GM18861 (cell line): ENCODE results near the gene C5AR2.
"Not testable (repeated sequence)": the region's sequence is repeated elsewhere in the genome, so short reads cannot be mapped to it uniquely, and the experiment has no call there.

Experiments used
- ATAC-seq: cut with Tn5 transposase; IDR thresholded peaks from one replicate; pipeline ENCODE4 v1.9.1; 2021; ENCODE audit not compliant: unreplicated experiment

The C5AR2 gene

DNA sequence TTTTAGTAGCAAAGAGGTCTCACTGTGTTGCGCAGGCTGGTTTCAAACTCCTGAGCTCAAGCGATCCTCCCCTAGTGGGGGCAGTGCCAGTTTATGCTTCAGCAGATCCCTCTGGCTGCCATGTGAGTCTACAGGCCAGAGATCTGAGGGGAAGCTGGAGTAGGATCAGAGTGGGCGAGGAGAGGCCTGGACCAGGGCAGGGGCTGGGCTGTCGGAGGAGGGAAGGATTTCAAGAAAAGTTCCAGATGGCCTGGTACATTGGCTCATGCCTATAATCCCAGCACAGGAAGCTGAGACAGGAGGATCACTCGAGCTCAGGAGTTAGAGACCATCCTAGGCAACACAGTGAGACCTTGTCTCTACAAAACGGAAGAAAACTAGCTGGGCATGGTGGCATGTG, 27.0 kb downstream of the C5AR2 start:
- ATAC-seq, result no peak

DNA sequence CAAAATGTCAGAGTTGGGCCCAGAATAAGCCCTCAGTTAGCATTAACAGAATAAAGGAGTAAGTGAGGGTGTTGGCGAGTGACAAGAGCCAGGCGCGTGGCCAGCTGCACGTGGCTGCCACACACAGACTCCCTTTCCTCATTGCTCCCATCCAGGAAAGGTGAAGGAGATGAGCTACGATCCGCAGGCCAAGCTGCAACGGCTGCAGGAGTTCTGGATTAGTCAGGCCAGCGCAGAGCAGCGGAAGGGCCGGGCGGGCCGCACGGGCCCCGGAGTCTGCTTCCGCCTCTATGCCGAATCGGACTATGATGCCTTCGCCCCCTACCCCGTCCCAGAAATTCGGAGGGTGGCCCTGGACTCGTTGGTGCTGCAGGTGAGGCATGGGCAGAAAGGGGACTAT, 30.3 kb downstream of the C5AR2 start:
- ATAC-seq, result no peak

DNA sequence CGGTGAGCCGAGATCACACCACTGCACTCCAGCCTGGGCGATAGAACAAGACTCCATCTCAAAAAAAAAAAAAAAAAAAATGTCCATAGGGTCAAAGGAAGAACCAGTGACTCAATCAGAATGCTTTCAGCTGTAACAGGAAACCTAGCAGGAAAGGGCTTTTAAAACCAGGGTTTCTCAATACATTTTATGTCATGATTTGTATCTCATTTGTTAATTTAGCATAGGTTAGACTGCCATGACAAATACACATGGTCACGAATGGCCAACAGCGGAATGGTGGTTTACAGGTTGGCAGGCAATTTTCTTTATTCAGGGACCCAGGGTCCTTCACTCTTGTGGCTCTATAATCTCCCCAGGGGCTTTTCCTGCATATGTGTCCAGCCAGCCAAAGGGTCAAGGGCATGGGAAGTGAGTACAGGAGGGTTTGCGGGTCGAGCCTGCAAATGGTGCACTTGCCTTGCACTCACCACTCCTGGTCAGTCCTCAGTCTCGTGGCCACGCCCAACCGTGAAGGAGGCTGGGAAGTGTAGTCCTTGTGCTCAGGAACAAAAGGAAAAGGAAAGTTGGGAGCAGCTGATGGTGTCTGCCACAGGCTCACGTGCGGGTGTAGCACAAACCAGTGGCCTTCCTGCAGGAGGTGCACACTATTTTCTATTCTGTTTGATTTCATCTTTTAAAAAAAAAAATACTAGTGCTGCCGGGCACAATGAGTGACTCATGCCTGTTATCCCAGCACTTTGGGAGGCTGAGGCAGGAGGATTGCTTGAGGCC, 32.0 kb downstream of the C5AR2 start:
- ATAC-seq, result no peak

DNA sequence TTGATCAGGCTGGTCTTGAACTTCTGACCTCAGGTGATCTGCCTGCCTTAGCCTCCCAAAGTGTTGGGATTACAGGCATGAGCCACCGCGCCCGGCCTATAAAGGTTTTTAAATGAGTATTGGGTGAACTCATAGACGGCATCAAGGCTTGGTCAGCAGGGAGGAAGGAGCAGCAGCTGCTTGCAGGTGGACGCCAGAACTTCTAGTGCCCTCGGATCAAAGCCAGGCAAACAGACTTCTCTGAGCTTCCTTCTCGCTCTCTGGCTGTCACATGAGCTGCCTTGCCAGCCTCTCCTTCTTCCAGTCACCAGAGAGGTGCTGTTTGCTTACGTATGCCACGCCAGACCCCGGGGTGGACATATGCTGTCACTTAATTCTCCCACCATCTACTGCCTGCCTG, 33.5 kb downstream of the C5AR2 start:
- not testable (repeated sequence) for ATAC-seq

DNA sequence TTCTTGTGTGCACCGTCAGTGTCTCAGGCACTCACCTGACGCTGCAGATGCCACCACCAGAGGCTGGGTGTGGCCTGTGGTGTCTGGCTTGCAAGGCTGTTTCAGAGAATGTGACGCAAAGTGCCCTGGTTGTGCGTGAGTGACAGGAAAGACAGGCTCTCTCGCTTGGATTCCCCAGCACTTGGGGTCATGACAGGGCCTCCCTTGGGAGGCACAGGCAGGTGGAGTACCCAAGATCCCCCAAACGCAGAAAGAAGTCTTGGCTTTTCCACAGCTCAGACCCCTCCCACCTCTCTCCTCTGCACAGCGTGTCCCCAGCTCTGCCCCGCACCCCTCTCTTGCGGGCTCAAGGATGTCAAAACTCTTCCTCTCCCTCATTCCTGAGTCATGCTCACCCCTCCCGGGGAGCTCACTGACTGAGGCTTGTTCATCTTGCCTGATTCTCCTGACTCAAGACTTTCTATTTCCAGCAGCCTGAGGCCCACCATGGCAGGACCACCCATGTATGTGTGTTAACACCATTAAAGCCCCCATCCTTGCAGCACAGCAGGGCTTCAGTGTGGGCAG, 38.2 kb downstream of the C5AR2 start:
- ATAC-seq, result no peak

DNA sequence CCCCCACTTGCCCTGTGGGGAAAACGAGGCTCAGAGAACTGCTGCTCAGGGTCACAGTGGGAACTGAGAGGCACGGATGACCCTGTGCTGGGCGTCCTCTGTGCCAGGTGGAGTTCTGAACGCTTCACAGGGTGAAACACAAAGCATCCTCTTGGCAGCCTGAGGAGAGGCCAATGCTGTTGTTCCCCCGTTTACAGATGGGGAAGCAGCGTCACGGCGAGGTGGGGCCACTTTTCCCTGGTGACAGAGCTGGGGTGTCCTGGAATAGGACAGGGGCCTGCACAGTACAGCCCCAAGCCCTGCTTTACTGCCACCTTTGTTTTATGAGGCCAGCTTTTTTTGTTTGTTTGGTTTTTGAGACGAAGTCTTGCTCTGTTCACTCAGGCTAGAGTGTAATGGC, 39.3 kb downstream of the C5AR2 start:
- ATAC-seq, result no peak

DNA sequence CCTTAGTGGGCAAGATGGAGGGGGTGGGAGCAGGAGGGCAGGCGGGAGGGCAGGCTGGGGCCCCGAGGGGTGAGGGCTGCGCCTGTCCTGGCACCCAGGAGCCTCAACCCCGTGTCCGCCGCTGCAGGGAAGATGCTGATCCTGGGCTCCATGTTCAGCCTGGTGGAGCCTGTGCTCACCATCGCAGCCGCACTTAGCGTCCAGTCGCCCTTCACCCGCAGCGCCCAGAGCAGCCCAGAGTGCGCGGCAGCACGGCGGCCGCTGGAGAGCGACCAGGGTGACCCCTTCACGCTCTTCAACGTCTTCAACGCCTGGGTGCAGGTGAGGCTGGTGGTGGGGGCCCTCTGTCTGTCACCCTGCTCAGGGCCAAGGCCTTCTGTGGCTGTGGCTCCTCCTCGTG, 40.6 kb downstream of the C5AR2 start:
- ATAC-seq, result no peak

DNA sequence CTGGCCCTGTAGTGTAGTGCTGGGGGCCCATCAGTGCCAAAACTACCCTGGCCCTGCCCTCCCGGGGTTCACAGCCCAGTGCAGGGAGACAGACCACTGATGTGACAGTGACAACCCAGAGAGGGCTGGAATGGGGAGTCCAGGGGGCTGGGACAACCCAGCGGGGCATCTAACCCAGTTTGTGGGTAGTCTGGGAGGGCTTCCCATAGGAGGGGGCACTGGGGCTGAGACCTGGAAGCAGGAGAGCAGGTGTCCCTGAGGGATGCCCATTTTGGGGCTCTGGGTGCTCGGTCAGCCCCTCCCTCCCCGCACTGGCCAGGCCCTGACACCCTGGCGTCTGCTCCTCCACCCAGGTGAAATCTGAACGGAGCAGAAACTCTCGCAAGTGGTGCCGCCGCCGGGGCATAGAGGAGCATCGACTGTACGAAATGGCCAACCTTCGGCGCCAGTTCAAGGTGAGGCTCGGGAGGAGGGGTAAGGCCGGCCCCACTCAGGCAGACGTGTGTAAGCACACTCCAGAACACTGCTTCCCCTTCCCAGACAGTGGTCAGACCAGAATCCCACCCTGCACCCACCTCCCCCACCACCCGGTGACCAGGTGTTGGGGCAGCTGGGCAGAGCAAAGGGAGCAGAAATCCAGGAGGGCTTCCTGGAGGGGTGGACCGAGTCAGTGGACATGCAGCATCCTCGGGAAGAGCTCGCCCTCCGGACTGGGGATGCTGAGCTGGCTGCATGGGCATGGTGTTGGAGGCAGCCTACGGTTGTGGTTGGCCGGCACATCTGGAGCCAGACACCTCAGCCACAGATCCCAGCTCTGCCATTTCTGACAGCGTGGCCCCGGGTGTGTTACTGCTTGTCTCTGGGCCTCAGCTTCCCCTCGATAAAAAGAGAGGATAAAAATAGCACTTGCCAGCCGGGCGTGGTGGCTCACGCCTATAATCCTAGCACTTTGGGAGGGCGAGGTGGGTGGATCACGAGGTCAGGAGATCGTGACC, 41.6 kb downstream of the C5AR2 start:
- no peak for ATAC-seq

DNA sequence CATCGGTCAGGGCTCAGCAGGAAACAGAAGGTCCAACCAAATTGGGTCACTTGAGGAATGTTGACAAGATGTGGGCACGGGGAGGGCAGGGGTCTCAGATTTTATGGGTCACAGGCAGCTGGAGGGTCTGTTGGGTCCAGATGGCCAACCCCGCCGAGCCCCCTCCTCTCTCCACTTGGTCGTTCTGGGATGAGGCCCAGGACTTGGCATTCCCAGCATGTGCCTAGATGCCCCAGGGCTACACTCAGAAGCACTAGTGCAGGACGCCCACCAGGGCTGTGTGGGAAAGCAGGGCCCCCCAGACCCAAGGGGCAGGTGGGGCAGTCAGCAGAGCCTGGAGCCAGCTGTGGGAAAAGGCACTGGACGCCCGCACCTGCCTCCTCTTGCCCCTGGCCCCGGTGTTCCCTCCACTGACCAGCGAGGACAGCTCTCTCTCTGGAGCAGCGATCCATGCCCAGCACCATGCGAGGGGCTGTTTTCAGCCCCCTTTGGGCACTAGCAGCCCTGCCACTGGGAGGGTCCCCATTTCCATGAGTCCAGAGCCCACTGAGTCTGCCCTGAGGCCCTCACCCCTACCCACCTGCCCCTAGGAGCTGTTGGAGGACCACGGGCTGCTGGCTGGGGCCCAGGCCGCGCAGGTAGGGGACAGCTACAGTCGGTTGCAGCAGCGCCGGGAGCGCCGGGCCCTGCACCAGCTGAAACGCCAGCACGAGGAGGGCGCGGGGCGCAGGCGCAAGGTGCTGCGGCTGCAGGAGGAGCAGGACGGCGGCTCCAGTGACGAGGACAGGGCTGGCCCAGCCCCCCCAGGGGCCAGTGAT, 43.1 kb downstream of the C5AR2 start:
- no peak for ATAC-seq

DNA sequence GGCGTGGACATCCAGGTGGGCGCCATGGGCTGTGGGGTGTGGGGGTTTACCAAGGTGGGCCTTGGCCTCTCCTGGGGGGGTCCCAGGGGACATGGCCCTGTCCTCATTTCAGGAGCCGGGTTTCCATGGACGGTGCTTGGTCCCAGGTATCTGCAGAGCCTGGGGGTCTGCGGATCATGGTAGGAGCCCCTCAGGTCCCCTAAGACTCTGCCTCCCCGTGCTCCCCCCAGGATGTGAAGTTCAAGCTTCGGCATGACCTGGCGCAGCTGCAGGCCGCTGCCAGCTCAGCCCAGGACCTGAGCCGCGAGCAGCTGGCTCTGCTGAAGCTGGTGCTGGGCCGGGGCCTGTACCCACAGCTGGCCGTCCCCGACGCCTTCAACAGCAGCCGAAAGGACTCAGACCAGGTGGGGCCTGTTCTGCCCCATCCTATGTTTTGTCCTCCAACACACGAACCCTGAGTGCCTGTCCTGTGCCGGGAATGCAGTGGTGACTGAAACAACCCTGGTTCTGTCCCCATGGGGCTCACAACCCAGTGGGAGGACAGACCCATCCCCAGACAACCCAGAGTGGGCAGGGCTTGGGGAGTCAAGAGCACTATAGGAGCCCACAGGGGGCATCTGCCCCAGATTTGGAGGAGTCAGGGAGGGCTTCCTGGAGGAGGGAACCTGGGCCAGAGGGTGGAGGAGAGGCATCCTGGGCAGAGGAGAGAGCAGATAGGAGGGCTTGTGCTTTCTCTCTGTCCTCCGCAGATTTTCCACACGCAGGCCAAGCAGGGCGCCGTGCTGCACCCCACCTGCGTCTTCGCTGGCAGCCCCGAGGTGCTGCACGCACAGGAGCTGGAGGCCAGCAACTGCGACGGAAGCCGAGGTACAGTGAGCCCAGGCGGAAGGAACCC, 44.0 kb downstream of the C5AR2 start:
- no peak for ATAC-seq

DNA sequence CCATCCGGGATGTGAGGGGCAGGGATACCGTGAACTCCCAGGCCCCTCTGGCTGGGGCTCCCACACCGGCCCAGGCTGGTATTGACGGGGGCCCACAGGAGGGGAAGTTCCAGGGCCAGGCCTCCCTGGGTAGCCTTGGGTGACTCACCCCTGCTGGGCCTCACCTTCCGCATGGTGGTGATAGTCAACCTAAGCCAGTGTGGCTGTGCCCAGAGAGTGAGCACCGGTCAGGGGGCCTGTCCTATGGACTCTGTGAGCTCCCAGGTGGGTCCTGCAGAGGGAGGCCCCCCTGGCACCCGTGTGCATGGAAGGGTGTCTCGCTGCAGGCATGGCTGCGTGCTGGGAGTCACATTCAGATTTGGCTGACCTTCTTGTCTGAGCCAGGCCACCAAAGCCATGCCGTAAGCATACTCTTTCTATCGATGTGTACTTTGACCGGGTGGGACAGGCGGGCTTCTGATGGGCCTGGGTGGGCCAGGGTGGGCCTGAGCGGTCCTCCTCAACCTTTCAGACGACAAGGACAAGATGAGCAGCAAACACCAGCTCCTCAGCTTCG, 44.7 kb downstream of the C5AR2 start:
- no peak for ATAC-seq

DNA sequence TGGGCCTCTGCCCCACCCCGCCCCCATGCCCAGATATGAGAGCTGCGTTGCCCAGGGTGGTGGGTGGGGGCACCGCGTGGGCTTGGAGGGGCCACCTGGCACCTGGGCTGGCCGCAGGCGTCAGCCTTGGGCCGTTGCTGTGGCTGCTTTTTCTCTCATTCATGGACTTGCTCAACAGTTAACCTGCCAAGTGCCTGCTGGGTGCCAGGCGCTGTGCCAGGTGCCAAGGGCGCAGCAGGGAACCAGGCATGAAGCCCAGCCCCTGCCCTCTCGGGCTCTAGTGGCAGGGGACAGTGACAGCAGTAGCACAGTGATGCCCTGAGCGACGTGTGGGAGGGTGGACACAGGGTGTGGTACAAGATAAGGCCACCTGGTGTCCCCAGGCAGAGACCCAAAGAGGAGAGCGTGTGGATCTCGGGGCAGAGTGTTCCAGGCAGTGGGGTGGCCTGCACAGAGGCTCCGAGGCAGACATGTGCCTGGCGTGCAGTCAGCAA, 45.3 kb downstream of the C5AR2 start:
- no peak for ATAC-seq

DNA sequence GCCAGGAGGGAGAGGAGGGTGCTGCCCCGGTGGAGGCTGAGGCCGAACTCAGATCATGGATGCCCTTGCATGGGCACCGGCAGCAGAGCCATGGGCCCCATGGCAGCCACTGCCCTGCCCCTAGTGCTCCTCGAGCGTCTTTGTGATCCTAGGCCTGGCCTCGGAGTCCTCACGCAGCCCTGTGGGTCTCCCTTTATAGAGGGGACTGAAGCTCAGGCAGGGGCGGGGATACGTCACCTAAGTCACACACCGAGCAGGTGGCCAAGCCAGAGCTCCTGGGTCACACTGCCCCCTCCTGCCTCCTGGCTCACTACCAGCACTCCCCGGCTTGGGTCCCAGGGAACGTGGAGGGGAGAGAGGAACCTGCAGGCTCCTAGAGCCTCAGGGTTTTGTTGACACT, 45.8 kb downstream of the C5AR2 start:
- ATAC-seq, result no peak

DNA sequence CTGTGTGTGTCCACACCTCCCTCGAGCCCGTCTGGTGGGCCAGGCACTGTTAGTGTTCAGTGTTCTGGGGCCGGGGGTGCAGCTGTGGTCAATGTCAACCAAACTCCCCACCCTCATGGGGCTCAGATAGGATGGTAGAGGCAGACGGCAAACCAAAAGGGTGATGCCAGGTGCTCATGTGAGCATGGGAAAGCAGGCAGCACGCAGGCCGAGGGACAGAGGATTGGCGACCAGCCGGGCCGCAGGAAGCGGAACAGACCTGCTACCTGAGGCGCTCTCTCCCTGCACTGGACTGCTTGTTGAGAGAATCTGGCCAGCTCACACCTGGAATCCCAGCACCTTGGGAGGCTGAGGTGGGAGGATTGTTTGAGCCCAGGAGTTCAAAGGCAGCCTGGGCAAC, 46.3 kb downstream of the C5AR2 start:
- ATAC-seq, result no peak

DNA sequence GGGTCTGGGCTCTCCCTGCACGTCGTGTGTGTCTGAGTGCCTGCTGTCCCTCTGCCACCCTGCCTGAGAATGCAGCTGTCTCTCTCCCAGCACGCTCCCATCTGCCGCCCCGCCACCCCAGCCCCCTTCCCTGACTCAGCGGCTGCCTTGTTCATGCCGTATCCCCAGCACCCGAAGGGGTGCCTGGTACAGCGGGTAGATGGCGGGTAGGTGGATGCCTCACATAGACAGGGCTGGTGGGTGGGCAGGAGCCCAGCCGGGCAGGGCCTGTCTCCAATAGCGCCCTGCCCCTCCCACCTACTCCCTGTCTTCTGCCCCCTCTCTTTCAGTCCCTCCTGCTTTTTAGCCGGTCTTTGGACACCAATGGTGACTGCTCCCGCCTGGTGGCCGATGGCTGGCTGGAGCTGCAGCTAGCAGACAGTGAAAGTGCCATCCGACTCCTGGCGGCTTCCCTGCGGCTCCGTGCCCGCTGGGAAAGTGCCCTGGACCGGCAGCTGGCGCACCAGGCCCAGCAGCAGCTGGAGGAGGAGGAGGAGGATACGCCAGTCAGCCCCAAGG, 47.5 kb downstream of the C5AR2 start:
- no peak for ATAC-seq

DNA sequence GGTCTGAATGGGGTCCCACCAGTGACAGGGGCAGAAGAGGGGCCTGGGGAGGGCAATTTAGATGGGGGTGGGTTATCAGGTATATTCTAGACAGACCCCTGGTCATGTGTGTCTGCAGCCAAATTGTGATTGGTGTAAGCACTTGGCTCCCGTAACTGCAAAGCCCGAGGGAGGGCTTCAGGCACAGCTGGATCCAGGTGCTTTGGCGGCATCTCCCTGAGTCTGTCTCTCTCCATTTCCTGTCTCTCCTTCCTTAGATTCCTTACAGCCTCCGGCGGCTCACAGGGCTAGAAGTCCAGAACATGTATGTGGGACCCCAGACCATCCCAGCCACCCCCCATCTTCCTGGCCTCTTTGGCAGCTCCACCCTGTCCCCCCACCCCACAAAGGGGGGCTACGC, 48.6 kb downstream of the C5AR2 start:
- ATAC-seq, result no peak

DNA sequence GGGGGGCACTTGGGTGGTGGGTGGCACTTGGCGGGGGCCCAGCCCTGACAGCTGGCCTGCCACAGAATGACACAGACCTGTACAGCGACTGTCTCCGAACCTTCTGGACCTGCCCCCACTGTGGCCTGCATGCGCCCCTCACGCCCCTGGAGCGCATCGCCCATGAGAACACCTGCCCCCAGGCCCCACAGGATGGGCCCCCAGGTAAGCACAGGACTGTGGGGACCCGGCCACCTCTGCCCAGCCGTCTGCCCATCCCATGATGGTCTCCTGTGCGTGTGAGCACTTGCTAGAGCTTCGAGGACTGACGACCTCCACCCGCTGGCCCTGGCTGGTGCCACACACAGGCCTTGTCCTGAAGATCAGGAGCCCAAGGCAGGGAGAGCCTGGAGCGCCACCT, 49.1 kb downstream of the C5AR2 start:
- no peak for ATAC-seq

DNA sequence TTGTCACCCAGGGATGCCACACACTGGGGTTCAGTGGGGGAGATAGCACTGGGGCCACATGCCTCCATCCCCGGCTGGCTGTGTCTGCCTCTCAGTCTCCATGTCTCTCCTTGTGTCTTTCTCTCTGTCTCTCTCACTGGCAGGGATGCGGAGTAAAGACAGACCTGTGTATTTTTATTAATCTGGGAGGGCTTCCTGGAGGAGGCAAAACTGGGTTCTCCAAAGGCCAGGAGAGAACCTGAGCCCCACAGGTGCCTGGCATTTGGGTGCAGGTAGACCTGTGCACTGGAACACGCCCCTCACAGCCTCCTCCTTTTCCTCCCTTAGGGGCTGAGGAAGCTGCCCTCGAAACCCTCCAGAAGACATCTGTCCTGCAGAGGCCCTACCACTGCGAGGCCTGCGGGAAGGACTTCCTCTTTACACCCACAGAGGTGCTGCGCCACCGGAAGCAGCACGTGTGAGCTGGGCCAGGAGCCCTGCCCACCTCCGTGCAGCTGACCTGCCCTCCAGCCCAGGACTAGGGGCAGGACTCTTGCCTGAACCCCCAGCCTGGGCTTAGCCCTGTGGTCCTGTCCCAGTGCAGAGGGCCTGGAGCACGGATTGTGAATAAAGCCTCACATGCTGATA, 49.8 kb downstream of the C5AR2 start:
- no peak for ATAC-seq

DNA sequence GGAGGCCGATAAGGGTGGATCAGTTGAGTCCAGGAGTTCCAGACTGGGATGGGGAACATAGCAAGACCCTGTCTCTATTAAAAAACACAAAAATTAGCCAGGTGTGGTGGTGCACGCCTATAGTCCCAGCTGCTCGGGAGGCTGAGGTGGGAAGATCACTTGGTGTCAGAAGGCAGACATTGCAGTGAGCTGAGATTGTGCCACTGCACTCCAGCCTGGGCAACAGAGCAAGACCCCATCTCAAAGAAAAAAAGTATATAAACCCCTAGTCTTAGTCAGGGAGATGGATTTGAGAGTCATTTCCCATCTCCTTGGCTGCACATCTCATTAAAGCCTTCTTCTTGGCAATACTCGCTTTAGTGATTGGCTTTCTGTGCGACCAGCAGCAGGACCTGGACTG, 51.9 kb downstream of the C5AR2 start:
- not testable (repeated sequence) for ATAC-seq
